ENCODE results near the gene JCAD.
"Not testable (repeated sequence)": the region's sequence is repeated elsewhere in the genome, so short reads cannot be mapped to it uniquely, and the experiment has no call there.

JCAD gene

GRCh38 chr10:30027057-30028005 lies 32.1 kb downstream of the JCAD start:
- Mint-ChIP-seq H3K27ac (peak overlapping the region; percentile 59), H3K36me3 (no peaks in the 10 kb centered on the region), H3K9me3 (no peaks in the 10 kb centered on the region), H3K4me3 (peak overlapping the region; percentile 73), H3K4me1 (peaks cover 22% of the 10 kb centered on the region), H3K27me3 (peaks cover 20% of the 10 kb centered on the region)
- peak; percentile 94 for ATAC-seq

- Mint-ChIP-seq H3K27me3 (peaks cover 20% of the 10 kb centered on the region), H3K27ac (no peak overlapping the region), H3K9me3 (no peaks in the 10 kb centered on the region), H3K4me1 (peaks cover 22% of the 10 kb centered on the region), H3K36me3 (no peaks in the 10 kb centered on the region), H3K4me3 (peak overlapping the region; percentile 73)
- ATAC-seq: no peak
Observed at GRCh38 chr10:30026578-30026977, 32.8 kb downstream of the JCAD start.

GRCh38 chr10:30026080-30026479 lies 33.3 kb downstream of the JCAD start:
- H3K27me3 Mint-ChIP-seq: peaks cover 20% of the 10 kb centered on the region
- H3K36me3 Mint-ChIP-seq: no peaks in the 10 kb centered on the region
- no peak for ATAC-seq
- H3K27ac Mint-ChIP-seq: no peak overlapping the region
- H3K4me3 Mint-ChIP-seq: no peak overlapping the region
- H3K9me3 Mint-ChIP-seq: no peaks in the 10 kb centered on the region
- H3K4me1 Mint-ChIP-seq: peaks cover 22% of the 10 kb centered on the region

GRCh38 chr10:30025428-30025827 lies 34.0 kb downstream of the JCAD start:
- not testable (repeated sequence) for H3K36me3 Mint-ChIP-seq, H3K9me3 Mint-ChIP-seq, H3K27ac Mint-ChIP-seq, ATAC-seq, H3K4me3 Mint-ChIP-seq
- Mint-ChIP-seq H3K4me1 (peaks cover 22% of the 10 kb centered on the region), H3K27me3 (peaks cover 20% of the 10 kb centered on the region)

GRCh38 chr10:30022590-30022989 lies 36.8 kb downstream of the JCAD start:
- Mint-ChIP-seq H3K36me3 (no peaks in the 10 kb centered on the region), H3K27ac (no peak overlapping the region), H3K4me1 (peaks cover 10% of the 10 kb centered on the region), H3K9me3 (no peaks in the 10 kb centered on the region), H3K4me3 (no peak overlapping the region), H3K27me3 (peaks cover 22% of the 10 kb centered on the region)
- no peak for ATAC-seq

GRCh38 chr10:30019468-30019867 lies 39.9 kb downstream of the JCAD start:
- Mint-ChIP-seq H3K9me3 (no peaks in the 10 kb centered on the region), H3K4me3 (no peak overlapping the region), H3K27me3 (peaks cover 37% of the 10 kb centered on the region), H3K4me1 (no peaks in the 10 kb centered on the region), H3K27ac (no peak overlapping the region), H3K36me3 (no peaks in the 10 kb centered on the region)
- ATAC-seq: no peak

- Mint-ChIP-seq H3K4me3 (no peak overlapping the region), H3K36me3 (no peaks in the 10 kb centered on the region), H3K27ac (no peak overlapping the region), H3K4me1 (no peaks in the 10 kb centered on the region), H3K9me3 (no peaks in the 10 kb centered on the region), H3K27me3 (peaks cover 37% of the 10 kb centered on the region)
- ATAC-seq: no peak
Observed at GRCh38 chr10:30018496-30018895, 40.9 kb downstream of the JCAD start.

- Mint-ChIP-seq H3K4me1 (no peaks in the 10 kb centered on the region), H3K4me3 (no peak overlapping the region), H3K9me3 (no peaks in the 10 kb centered on the region), H3K27me3 (peaks cover 37% of the 10 kb centered on the region), H3K27ac (no peak overlapping the region), H3K36me3 (no peaks in the 10 kb centered on the region)
- no peak for ATAC-seq
Observed at GRCh38 chr10:30017966-30018365, 41.4 kb downstream of the JCAD start.

GRCh38 chr10:30017556-30017955 lies 41.8 kb downstream of the JCAD start:
- H3K9me3 Mint-ChIP-seq: no peaks in the 10 kb centered on the region
- no peaks in the 10 kb centered on the region for H3K4me1 Mint-ChIP-seq
- no peak for ATAC-seq
- peaks cover 37% of the 10 kb centered on the region for H3K27me3 Mint-ChIP-seq
- no peak overlapping the region for H3K27ac Mint-ChIP-seq
- no peak overlapping the region for H3K4me3 Mint-ChIP-seq
- no peaks in the 10 kb centered on the region for H3K36me3 Mint-ChIP-seq

GRCh38 chr10:30014511-30014910 lies 44.9 kb downstream of the JCAD start:
- H3K4me1 Mint-ChIP-seq: no peaks in the 10 kb centered on the region
- no peak for ATAC-seq
- H3K36me3 Mint-ChIP-seq: no peaks in the 10 kb centered on the region
- peaks cover 33% of the 10 kb centered on the region for H3K27me3 Mint-ChIP-seq
- no peak overlapping the region for H3K27ac Mint-ChIP-seq
- H3K4me3 Mint-ChIP-seq: no peak overlapping the region
- no peaks in the 10 kb centered on the region for H3K9me3 Mint-ChIP-seq

GRCh38 chr10:30013757-30014156 lies 45.6 kb downstream of the JCAD start:
- H3K4me3 Mint-ChIP-seq: no peak overlapping the region
- ATAC-seq: no peak
- no peaks in the 10 kb centered on the region for H3K4me1 Mint-ChIP-seq
- no peaks in the 10 kb centered on the region for H3K36me3 Mint-ChIP-seq
- no peak overlapping the region for H3K27ac Mint-ChIP-seq
- H3K27me3 Mint-ChIP-seq: peaks cover 26% of the 10 kb centered on the region
- no peaks in the 10 kb centered on the region for H3K9me3 Mint-ChIP-seq

- no peak overlapping the region for H3K4me3 Mint-ChIP-seq
- H3K9me3 Mint-ChIP-seq: no peaks in the 10 kb centered on the region
- no peaks in the 10 kb centered on the region for H3K4me1 Mint-ChIP-seq
- no peak overlapping the region for H3K27ac Mint-ChIP-seq
- H3K36me3 Mint-ChIP-seq: no peaks in the 10 kb centered on the region
- no peak for ATAC-seq
- H3K27me3 Mint-ChIP-seq: peaks cover 23% of the 10 kb centered on the region
Observed at GRCh38 chr10:30011956-30012647, 47.3 kb downstream of the JCAD start.

GRCh38 chr10:30011396-30011795 lies 48.0 kb downstream of the JCAD start:
- H3K27ac Mint-ChIP-seq: no peak overlapping the region
- H3K27me3 Mint-ChIP-seq: peaks cover 28% of the 10 kb centered on the region
- no peaks in the 10 kb centered on the region for H3K4me1 Mint-ChIP-seq
- no peaks in the 10 kb centered on the region for H3K36me3 Mint-ChIP-seq
- no peak for ATAC-seq
- H3K4me3 Mint-ChIP-seq: no peak overlapping the region
- H3K9me3 Mint-ChIP-seq: no peaks in the 10 kb centered on the region

GRCh38 chr10:30007406-30007805 lies 52.0 kb downstream of the JCAD start:
- peaks cover 31% of the 10 kb centered on the region for H3K27me3 Mint-ChIP-seq
- H3K4me3 Mint-ChIP-seq: no peak overlapping the region
- peaks cover 7% of the 10 kb centered on the region for H3K4me1 Mint-ChIP-seq
- H3K36me3 Mint-ChIP-seq: no peaks in the 10 kb centered on the region
- peaks cover 4% of the 10 kb centered on the region for H3K9me3 Mint-ChIP-seq
- no peak for ATAC-seq
- H3K27ac Mint-ChIP-seq: no peak overlapping the region

- no peak for ATAC-seq
- H3K27me3 Mint-ChIP-seq: peaks cover 31% of the 10 kb centered on the region
- no peak overlapping the region for H3K27ac Mint-ChIP-seq
- H3K4me1 Mint-ChIP-seq: peaks cover 10% of the 10 kb centered on the region
- no peaks in the 10 kb centered on the region for H3K36me3 Mint-ChIP-seq
- peaks cover 4% of the 10 kb centered on the region for H3K9me3 Mint-ChIP-seq
- H3K4me3 Mint-ChIP-seq: no peak overlapping the region
Observed at GRCh38 chr10:30006410-30006809, 53.0 kb downstream of the JCAD start.

- H3K36me3 Mint-ChIP-seq, ATAC-seq, H3K9me3 Mint-ChIP-seq, H3K4me3 Mint-ChIP-seq, H3K27ac Mint-ChIP-seq, H3K4me1 Mint-ChIP-seq: not testable (repeated sequence)
- peaks cover 38% of the 10 kb centered on the region for H3K27me3 Mint-ChIP-seq
Observed at GRCh38 chr10:30005116-30005515, 54.3 kb downstream of the JCAD start.
